ENCODE data around the gene F5. TPM values are rescaled to one million over a fixed set of nuclear protein-coding genes. Genes with fewer than 3 reads are reported as not detected.

The F5 gene
- total and polyA plus RNA-seq, 2 experiments from 2014 or later: 0.16 TPM; not detected in 1

GRCh38 chr1:169595764-169596711, 9.8 kb upstream of the F5 start:
- TF ChIP-seq ZNF114 (CRISPR knock-in tag; IDR thresholded peaks at IDR 0.05) (no peak), POLR2AphosphoS5 (IDR thresholded peaks at IDR 0.05; ENCODE audit: low read depth) (no peak), EZH2phosphoT487 (IDR thresholded peaks at IDR 0.05; ENCODE audit: unreplicated experiment) (no peak), NANOG (IDR thresholded peaks at IDR 0.05; ENCODE audit: borderline replicate concordance) (no peak)
- TF ChIP-seq, protein P1, sequence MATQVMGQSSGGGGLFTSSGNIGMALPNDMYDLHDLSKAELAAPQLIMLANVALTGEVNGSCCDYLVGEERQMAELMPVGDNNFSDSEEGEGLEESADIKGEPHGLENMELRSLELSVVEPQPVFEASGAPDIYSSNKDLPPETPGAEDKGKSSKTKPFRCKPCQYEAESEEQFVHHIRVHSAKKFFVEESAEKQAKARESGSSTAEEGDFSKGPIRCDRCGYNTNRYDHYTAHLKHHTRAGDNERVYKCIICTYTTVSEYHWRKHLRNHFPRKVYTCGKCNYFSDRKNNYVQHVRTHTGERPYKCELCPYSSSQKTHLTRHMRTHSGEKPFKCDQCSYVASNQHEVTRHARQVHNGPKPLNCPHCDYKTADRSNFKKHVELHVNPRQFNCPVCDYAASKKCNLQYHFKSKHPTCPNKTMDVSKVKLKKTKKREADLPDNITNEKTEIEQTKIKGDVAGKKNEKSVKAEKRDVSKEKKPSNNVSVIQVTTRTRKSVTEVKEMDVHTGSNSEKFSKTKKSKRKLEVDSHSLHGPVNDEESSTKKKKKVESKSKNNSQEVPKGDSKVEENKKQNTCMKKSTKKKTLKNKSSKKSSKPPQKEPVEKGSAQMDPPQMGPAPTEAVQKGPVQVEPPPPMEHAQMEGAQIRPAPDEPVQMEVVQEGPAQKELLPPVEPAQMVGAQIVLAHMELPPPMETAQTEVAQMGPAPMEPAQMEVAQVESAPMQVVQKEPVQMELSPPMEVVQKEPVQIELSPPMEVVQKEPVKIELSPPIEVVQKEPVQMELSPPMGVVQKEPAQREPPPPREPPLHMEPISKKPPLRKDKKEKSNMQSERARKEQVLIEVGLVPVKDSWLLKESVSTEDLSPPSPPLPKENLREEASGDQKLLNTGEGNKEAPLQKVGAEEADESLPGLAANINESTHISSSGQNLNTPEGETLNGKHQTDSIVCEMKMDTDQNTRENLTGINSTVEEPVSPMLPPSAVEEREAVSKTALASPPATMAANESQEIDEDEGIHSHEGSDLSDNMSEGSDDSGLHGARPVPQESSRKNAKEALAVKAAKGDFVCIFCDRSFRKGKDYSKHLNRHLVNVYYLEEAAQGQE (IDR thresholded peaks at IDR 0.05; ENCODE audit: unreplicated experiment): peak; percentile 89
- TF ChIP-seq, protein P2, sequence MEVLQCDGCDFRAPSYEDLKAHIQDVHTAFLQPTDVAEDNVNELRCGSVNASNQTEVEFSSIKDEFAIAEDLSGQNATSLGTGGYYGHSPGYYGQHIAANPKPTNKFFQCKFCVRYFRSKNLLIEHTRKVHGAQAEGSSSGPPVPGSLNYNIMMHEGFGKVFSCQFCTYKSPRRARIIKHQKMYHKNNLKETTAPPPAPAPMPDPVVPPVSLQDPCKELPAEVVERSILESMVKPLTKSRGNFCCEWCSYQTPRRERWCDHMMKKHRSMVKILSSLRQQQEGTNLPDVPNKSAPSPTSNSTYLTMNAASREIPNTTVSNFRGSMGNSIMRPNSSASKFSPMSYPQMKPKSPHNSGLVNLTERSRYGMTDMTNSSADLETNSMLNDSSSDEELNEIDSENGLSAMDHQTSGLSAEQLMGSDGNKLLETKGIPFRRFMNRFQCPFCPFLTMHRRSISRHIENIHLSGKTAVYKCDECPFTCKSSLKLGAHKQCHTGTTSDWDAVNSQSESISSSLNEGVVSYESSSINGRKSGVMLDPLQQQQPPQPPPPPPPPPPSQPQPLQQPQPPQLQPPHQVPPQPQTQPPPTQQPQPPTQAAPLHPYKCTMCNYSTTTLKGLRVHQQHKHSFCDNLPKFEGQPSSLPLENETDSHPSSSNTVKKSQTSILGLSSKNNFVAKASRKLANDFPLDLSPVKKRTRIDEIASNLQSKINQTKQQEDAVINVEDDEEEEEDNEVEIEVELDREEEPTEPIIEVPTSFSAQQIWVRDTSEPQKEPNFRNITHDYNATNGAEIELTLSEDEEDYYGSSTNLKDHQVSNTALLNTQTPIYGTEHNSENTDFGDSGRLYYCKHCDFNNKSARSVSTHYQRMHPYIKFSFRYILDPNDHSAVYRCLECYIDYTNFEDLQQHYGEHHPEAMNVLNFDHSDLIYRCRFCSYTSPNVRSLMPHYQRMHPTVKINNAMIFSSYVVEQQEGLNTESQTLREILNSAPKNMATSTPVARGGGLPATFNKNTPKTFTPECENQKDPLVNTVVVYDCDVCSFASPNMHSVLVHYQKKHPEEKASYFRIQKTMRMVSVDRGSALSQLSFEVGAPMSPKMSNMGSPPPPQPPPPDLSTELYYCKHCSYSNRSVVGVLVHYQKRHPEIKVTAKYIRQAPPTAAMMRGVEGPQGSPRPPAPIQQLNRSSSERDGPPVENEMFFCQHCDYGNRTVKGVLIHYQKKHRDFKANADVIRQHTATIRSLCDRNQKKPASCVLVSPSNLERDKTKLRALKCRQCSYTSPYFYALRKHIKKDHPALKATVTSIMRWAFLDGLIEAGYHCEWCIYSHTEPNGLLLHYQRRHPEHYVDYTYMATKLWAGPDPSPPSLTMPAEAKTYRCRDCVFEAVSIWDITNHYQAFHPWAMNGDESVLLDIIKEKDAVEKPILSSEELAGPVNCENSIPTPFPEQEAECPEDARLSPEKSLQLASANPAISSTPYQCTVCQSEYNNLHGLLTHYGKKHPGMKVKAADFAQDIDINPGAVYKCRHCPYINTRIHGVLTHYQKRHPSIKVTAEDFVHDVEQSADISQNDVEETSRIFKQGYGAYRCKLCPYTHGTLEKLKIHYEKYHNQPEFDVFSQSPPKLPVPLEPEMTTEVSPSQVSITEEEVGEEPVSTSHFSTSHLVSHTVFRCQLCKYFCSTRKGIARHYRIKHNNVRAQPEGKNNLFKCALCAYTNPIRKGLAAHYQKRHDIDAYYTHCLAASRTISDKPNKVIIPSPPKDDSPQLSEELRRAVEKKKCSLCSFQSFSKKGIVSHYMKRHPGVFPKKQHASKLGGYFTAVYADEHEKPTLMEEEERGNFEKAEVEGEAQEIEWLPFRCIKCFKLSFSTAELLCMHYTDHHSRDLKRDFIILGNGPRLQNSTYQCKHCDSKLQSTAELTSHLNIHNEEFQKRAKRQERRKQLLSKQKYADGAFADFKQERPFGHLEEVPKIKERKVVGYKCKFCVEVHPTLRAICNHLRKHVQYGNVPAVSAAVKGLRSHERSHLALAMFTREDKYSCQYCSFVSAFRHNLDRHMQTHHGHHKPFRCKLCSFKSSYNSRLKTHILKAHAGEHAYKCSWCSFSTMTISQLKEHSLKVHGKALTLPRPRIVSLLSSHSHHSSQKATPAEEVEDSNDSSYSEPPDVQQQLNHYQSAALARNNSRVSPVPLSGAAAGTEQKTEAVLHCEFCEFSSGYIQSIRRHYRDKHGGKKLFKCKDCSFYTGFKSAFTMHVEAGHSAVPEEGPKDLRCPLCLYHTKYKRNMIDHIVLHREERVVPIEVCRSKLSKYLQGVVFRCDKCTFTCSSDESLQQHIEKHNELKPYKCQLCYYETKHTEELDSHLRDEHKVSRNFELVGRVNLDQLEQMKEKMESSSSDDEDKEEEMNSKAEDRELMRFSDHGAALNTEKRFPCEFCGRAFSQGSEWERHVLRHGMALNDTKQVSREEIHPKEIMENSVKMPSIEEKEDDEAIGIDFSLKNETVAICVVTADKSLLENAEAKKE (CRISPR knock-in tag; IDR thresholded peaks at IDR 0.05): no peak
- Mint-ChIP-seq H3K4me3 (no peak overlapping the region), H3K27ac (no peak overlapping the region), H3K4me1 (no peaks in the 10 kb centered on the region), H3K27me3 (ENCODE audit: insufficient read depth, low read depth, poor library complexity) (peaks cover 6% of the 10 kb centered on the region), H3K9me3 (no peaks in the 10 kb centered on the region), H3K36me3 (ENCODE audit: low read depth) (no peaks in the 10 kb centered on the region)
- Histone ChIP-seq H3K9me2 (ENCODE audit: insufficient read depth) (no peaks in the 10 kb centered on the region), H3F3A (replicated peaks; ENCODE audit: low read depth) (no peaks in the 10 kb centered on the region), H3K4me3 (no peak overlapping the region), H3K27me3 (ENCODE audit: insufficient read depth) (no peaks in the 10 kb centered on the region), H3K27ac (ENCODE audit: low read depth) (no peak overlapping the region), H2AFZ (no peak overlapping the region), H3K36me3 (ENCODE audit: insufficient read depth) (no peaks in the 10 kb centered on the region), H4K20me1 (replicated peaks; ENCODE audit: insufficient read depth) (no peaks in the 10 kb centered on the region), H3K4me1 (ENCODE audit: insufficient read depth) (no peaks in the 10 kb centered on the region), H3K4me2 (no peak overlapping the region), H3K79me2 (replicated peaks; ENCODE audit: insufficient read depth) (no peaks in the 10 kb centered on the region)
- ATAC-seq (peak; percentile 99), DNase-seq (ENCODE audit: low spot score) (peak; percentile 74)
